ENCODE results near the gene BCL3. TPM values are rescaled to one million over a fixed set of nuclear protein-coding genes. Genes with fewer than 3 reads are reported as not detected.
A peak's percentile ranks its signal among the peaks of the same experiment; 100 is the strongest.

BCL3 gene
- total and polyA plus RNA-seq, 5 donors from 2014 or later: 3.4 to 231 (median 6.2) TPM

DNA sequence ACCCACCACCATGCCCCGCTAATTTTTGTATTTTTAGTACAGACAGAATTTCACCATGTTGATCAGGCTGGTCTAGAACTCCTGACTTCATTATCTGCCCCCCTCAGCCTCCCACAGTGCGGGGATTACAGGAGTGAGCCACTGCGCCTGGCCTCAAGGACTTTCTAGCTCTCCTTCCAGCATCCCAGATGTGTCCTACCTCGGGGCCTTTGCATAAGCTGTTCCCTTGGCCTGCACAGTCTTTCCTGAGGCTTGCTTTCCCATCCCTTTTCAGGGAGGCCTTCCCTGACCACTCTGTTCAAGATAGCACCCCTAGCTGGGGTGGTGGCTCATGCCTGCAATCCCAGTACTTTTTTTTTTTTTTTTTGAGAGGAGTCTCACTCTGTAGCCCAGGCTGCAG lies 46.1 kb downstream of the BCL3 start:
- H3K27ac ChIP-seq (ENCODE audit: insufficient read depth, low read length, poor library complexity, severe bottlenecking): no peak overlapping the region
- Mint-ChIP-seq H3K4me3 (no peak overlapping the region), H3K27ac (no peak overlapping the region), H3K27me3 (peaks cover 8% of the 10 kb centered on the region), H3K36me3 (no peaks in the 10 kb centered on the region), H3K9me3 (no peaks in the 10 kb centered on the region), H3K4me1 (peaks cover 0 to 3% (median 0%) of the 10 kb centered on the region in 4 donors)
- H3K4me3 ChIP-seq (ENCODE audit: low read depth, low read length): no peak overlapping the region
- DNase-seq (no peak), ATAC-seq (ENCODE audit: low read depth in 2 of 2) (no peak)
- H3K9me3 ChIP-seq (ENCODE audit: control insufficient read depth in 2 of 2, low read length in 2 of 2): no peaks in the 10 kb centered on the region
- H3K36me3 ChIP-seq (ENCODE audit: control insufficient read depth, insufficient read depth, low read length): no peaks in the 10 kb centered on the region
- no peaks in the 10 kb centered on the region for H3K27me3 ChIP-seq (ENCODE audit: control insufficient read depth, insufficient read depth, low read length)
- H3K4me1 ChIP-seq (ENCODE audit: control insufficient read depth, insufficient read depth, low read length, poor library complexity, severe bottlenecking): no peaks in the 10 kb centered on the region

DNA sequence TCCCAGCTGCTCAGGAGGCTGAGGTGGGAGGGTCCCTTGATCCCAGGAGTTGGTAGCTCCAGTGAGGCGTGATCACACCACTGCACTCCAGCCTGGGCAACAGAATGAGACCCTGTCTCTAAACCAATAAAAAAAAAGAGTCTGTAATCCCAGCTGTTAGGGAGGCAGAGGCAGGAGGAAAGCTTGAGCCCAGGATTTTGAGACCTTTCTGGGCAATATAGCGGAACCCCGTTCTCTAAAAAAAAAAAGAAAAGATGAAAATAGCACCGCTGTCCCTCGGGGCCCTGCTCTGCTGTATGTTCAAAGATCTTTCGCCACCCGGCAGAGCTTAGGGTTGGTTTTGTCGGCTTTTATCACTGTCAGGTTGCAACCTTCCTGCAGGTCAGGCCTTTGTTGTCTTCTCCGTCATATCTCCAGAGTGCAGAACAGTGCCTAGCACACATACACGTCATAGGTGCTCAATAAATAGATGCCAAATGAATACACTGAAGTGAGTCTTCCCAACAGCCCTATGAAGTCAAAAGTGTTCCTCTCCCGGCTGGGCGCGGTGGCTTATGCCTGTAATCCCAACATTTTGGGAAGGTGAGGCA lies 47.0 kb downstream of the BCL3 start:
- H3K4me3 Mint-ChIP-seq: no peak overlapping the region
- no peak for ATAC-seq (ENCODE audit: low read depth in 2 of 2)

GRCh38 chr19:44796701-44797115 lies 48.2 kb downstream of the BCL3 start:
- no peaks in the 10 kb centered on the region for H3K36me3 Mint-ChIP-seq
- DNase-seq (no peak), ATAC-seq (ENCODE audit: low read depth in 2 of 2) (no peak)
- no peaks in the 10 kb centered on the region for H3K9me3 Mint-ChIP-seq
- Histone ChIP-seq H3K9me3 (ENCODE audit: control insufficient read depth in 2 of 2, low read length in 2 of 2) (no peaks in the 10 kb centered on the region), H3K27ac (ENCODE audit: insufficient read depth, low read length, poor library complexity, severe bottlenecking) (no peak overlapping the region), H3K4me1 (ENCODE audit: control insufficient read depth, insufficient read depth, low read length, poor library complexity, severe bottlenecking) (no peaks in the 10 kb centered on the region), H3K36me3 (ENCODE audit: control insufficient read depth, insufficient read depth, low read length) (no peaks in the 10 kb centered on the region), H3K27me3 (ENCODE audit: control insufficient read depth, insufficient read depth, low read length) (no peaks in the 10 kb centered on the region), H3K4me3 (ENCODE audit: low read depth, low read length) (no peak overlapping the region)
- no peak overlapping the region for H3K4me3 Mint-ChIP-seq
- H3K27me3 Mint-ChIP-seq: peaks cover 8% of the 10 kb centered on the region
- H3K4me1 Mint-ChIP-seq: peaks cover 0 to 5% (median 0%) of the 10 kb centered on the region in 4 donors
- no peak overlapping the region for H3K27ac Mint-ChIP-seq

More for the DNA sequence above, 47.0 kb downstream of the BCL3 start:
- Mint-ChIP-seq H3K36me3 (no peaks in the 10 kb centered on the region), H3K4me1 (peaks cover 0 to 5% (median 0%) of the 10 kb centered on the region in 4 donors), H3K27me3 (peaks cover 8% of the 10 kb centered on the region), H3K9me3 (no peaks in the 10 kb centered on the region), H3K27ac (no peak overlapping the region)
- Histone ChIP-seq H3K4me1 (ENCODE audit: control insufficient read depth, insufficient read depth, low read length, poor library complexity, severe bottlenecking) (no peaks in the 10 kb centered on the region), H3K36me3 (ENCODE audit: control insufficient read depth, insufficient read depth, low read length) (no peaks in the 10 kb centered on the region), H3K4me3 (ENCODE audit: low read depth, low read length) (no peak overlapping the region), H3K27me3 (ENCODE audit: control insufficient read depth, insufficient read depth, low read length) (no peaks in the 10 kb centered on the region), H3K27ac (ENCODE audit: insufficient read depth, low read length, poor library complexity, severe bottlenecking) (no peak overlapping the region), H3K9me3 (ENCODE audit: control insufficient read depth in 2 of 2, low read length in 2 of 2) (no peaks in the 10 kb centered on the region)
- no peak for DNase-seq

DNA sequence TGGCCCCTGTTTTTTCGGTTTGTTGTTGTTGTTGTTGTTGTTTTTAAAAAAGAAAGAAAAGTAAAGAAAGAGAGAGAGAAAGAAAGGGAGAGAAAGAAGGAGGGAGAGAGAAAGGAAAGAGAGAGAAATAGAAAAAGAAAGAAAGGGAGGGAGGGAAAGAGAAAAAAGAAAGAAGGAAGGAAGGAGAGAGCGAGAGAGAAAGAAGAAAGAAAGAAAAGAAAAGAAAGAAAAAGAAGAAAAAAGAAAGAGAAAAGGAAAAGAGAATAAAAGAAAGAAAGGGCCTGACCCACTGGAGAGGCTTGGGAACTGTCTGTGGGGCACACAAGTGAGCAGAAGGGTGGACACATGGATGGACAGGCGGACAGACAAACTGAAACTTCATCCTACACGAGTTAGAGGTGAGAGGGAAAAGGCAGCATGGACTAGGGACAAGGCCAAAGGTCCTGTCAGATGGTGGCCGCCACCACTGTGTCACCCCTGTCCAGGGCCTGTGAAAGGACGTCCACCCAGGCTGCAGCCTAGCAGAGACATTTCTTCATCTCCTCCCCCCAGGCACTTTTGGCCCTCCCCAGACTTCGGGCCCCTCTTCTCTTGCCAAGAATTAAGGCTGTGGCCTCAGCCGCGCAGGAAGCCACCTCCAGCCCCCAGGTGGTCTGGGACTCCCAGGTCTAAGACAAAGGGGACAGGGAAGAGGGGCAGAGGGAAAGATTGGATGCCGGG lies 51.3 kb downstream of the BCL3 start:
- Histone ChIP-seq H3K27ac (ENCODE audit: insufficient read depth, low read length, poor library complexity, severe bottlenecking) (no peak overlapping the region), H3K27me3 (ENCODE audit: control insufficient read depth, insufficient read depth, low read length) (no peaks in the 10 kb centered on the region), H3K4me1 (ENCODE audit: control insufficient read depth, insufficient read depth, low read length, poor library complexity, severe bottlenecking) (no peaks in the 10 kb centered on the region), H3K4me3 (ENCODE audit: low read depth, low read length) (no peak overlapping the region), H3K9me3 (ENCODE audit: control insufficient read depth in 2 of 2, low read length in 2 of 2) (no peaks in the 10 kb centered on the region), H3K36me3 (ENCODE audit: control insufficient read depth, insufficient read depth, low read length) (no peaks in the 10 kb centered on the region)
- H3K4me3 Mint-ChIP-seq: no peak overlapping the region
- DNase-seq: no peak
- H3K36me3 Mint-ChIP-seq: no peaks in the 10 kb centered on the region
- H3K4me1 Mint-ChIP-seq: peaks cover 0 to 5% (median 2%) of the 10 kb centered on the region in 4 donors
- H3K9me3 Mint-ChIP-seq: peaks cover 0 to 4% (median 0%) of the 10 kb centered on the region in 7 donors
- ATAC-seq (ENCODE audit: low read depth in 2 of 2): no peak
- peaks cover 9% of the 10 kb centered on the region for H3K27me3 Mint-ChIP-seq
- H3K27ac Mint-ChIP-seq: no peak overlapping the region

DNA sequence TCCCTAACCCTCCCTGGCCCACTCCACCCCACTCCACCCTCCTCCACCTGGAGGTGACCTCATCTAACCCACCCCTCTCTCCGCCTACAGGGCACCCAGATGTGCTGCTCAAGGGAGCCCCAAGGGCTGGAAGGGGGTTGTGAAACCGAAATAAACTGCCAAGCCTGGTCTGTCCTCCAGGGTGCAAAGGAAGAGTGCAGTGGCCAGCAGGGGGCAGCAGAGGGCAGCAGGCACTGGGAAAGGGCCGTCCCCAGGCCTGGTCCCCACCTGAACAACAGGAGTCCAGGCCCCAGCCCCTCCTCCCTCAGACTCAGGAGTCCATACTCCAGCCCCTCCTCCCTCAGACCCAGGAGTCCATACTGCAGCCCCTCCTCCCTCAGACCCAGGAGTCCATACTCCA lies 52.0 kb downstream of the BCL3 start:
- Histone ChIP-seq H3K4me3 (ENCODE audit: low read depth, low read length) (no peak overlapping the region), H3K4me1 (ENCODE audit: control insufficient read depth, insufficient read depth, low read length, poor library complexity, severe bottlenecking) (no peaks in the 10 kb centered on the region), H3K9me3 (ENCODE audit: control insufficient read depth in 2 of 2, low read length in 2 of 2) (no peaks in the 10 kb centered on the region), H3K27ac (ENCODE audit: insufficient read depth, low read length, poor library complexity, severe bottlenecking) (no peak overlapping the region), H3K36me3 (ENCODE audit: control insufficient read depth, insufficient read depth, low read length) (no peaks in the 10 kb centered on the region), H3K27me3 (ENCODE audit: control insufficient read depth, insufficient read depth, low read length) (no peaks in the 10 kb centered on the region)
- Mint-ChIP-seq H3K27ac (no peak overlapping the region), H3K27me3 (peaks cover 9% of the 10 kb centered on the region), H3K36me3 (no peaks in the 10 kb centered on the region), H3K9me3 (peaks cover 0 to 4% (median 0%) of the 10 kb centered on the region in 7 donors), H3K4me3 (no peak overlapping the region), H3K4me1 (peaks cover 0 to 5% (median 2%) of the 10 kb centered on the region in 4 donors)
- DNase-seq (peak; percentile 59 to 74 (median 67)), ATAC-seq (ENCODE audit: low read depth in 2 of 2) (peak; percentile 83 to 88)

- no peak overlapping the region for H3K4me3 ChIP-seq (ENCODE audit: low read depth, low read length)
- no peaks in the 10 kb centered on the region for H3K36me3 ChIP-seq (ENCODE audit: control insufficient read depth, insufficient read depth, low read length)
- peak overlapping the region in 1 of 4 donors; percentile 47 for H3K4me3 Mint-ChIP-seq
- H3K27me3 ChIP-seq (ENCODE audit: control insufficient read depth, insufficient read depth, low read length): no peaks in the 10 kb centered on the region
- H3K9me3 Mint-ChIP-seq: peaks cover 0 to 4% (median 0%) of the 10 kb centered on the region in 7 donors
- peaks cover 0 to 5% (median 2%) of the 10 kb centered on the region in 4 donors for H3K4me1 Mint-ChIP-seq
- no peak overlapping the region for H3K27ac ChIP-seq (ENCODE audit: insufficient read depth, low read length, poor library complexity, severe bottlenecking)
- ATAC-seq (ENCODE audit: low read depth in 2 of 2) (no peak), DNase-seq (no peak)
- no peaks in the 10 kb centered on the region for H3K9me3 ChIP-seq (ENCODE audit: control insufficient read depth in 2 of 2, low read length in 2 of 2)
- H3K27me3 Mint-ChIP-seq: peaks cover 18% of the 10 kb centered on the region
- H3K27ac Mint-ChIP-seq: no peak overlapping the region
- no peaks in the 10 kb centered on the region for H3K4me1 ChIP-seq (ENCODE audit: control insufficient read depth, insufficient read depth, low read length, poor library complexity, severe bottlenecking)
- no peaks in the 10 kb centered on the region for H3K36me3 Mint-ChIP-seq
Observed at GRCh38 chr19:44803442-44804428, 55.2 kb downstream of the BCL3 start.

GRCh38 chr19:44806291-44806690 lies 57.8 kb downstream of the BCL3 start:
- DNase-seq: no peak
- no peak for ATAC-seq (ENCODE audit: low read depth in 2 of 2)
- Mint-ChIP-seq H3K27me3 (peaks cover 23% of the 10 kb centered on the region), H3K27ac (no peak overlapping the region), H3K36me3 (no peaks in the 10 kb centered on the region), H3K4me3 (no peak overlapping the region), H3K9me3 (peaks cover 0 to 4% (median 0%) of the 10 kb centered on the region in 7 donors), H3K4me1 (peaks cover 0 to 5% (median under 1%) of the 10 kb centered on the region in 4 donors)
- no peak overlapping the region for H3K4me3 ChIP-seq (ENCODE audit: low read depth, low read length)
- H3K27me3 ChIP-seq (ENCODE audit: control insufficient read depth, insufficient read depth, low read length): no peaks in the 10 kb centered on the region
- no peaks in the 10 kb centered on the region for H3K36me3 ChIP-seq (ENCODE audit: control insufficient read depth, insufficient read depth, low read length)
- peaks cover 5% of the 10 kb centered on the region for H3K4me1 ChIP-seq (ENCODE audit: control insufficient read depth, insufficient read depth, low read length, poor library complexity, severe bottlenecking)
- H3K9me3 ChIP-seq (ENCODE audit: control insufficient read depth in 2 of 2, low read length in 2 of 2): no peaks in the 10 kb centered on the region
- no peak overlapping the region for H3K27ac ChIP-seq (ENCODE audit: insufficient read depth, low read length, poor library complexity, severe bottlenecking)
